HG02798 (cell line): ENCODE measurements around the gene ZNF649.
A peak's percentile ranks its signal among the peaks of the same experiment; 100 is the strongest.
"Not testable (repeated sequence)": the region's sequence is repeated elsewhere in the genome, so short reads cannot be mapped to it uniquely, and the experiment has no call there.

ENCODE experiments used
- ATAC-seq: cut with Tn5 transposase; IDR thresholded peaks from one replicate; pipeline ENCODE4 v1.9.1; 2021; ENCODE audit warnings: mild to moderate bottlenecking; ENCODE audit not compliant: unreplicated experiment, poor library complexity

Gene ZNF649

GRCh38 chr19:51904331-51905165 is at the start of gene ZNF649:
ZNF649 (minus strand) TSS chr19:51905017; CDS start chr19:51900107, 4,910 bp downstream.
- ATAC-seq: peak; percentile 90

- no peak for ATAC-seq
Measured at GRCh38 chr19:51948975-51949374, 44.2 kb upstream of the ZNF649 start.

DNA sequence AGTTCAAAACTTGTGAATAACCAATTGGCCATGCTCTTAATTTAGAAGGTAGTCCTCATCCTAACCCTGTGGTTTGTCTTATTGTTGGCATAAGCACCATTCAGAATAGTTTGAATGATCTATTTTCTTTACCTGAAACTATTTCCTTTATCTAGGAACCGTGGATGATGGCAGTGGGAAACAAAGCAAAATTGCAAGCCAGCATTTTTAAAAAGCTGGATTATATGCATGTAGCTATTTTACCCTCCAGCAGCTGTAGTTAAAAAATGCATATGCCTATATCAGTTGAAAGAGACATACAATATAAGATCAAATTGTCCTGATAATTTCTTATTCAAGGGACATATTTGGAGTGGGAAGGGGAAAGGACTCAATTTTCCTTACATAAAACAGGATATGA is 41.8 kb upstream of the ZNF649 start:
- ATAC-seq: no peak

DNA sequence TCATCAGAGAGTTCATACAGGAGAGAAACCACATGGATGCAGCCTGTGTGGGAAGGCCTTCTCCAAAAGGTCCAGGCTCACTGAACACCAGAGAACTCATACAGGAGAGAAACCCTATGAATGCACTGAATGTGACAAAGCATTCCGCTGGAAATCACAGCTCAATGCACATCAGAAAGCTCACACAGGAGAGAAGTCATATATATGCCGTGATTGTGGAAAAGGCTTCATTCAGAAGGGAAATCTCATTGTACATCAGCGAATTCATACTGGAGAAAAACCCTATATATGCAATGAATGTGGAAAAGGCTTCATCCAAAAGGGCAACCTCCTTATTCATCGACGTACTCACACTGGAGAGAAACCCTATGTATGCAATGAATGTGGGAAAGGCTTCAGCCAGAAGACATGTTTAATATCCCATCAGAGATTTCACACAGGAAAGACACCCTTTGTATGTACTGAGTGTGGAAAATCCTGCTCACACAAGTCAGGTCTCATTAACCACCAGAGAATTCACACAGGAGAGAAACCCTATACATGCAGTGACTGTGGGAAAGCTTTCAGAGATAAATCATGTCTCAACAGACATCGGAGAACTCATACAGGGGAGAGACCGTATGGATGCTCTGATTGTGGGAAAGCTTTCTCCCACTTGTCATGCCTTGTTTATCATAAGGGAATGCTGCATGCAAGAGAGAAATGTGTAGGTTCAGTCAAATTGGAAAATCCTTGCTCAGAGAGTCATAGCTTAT is 40.2 kb upstream of the ZNF649 start:
- ATAC-seq: no peak

- no peak for ATAC-seq
Measured at GRCh38 chr19:51938936-51939335, 34.1 kb upstream of the ZNF649 start.

- no peak for ATAC-seq
Measured at GRCh38 chr19:51931921-51932320, 27.1 kb upstream of the ZNF649 start.

- no peak for ATAC-seq
Measured at GRCh38 chr19:51927859-51928258, 23.0 kb upstream of the ZNF649 start.

DNA sequence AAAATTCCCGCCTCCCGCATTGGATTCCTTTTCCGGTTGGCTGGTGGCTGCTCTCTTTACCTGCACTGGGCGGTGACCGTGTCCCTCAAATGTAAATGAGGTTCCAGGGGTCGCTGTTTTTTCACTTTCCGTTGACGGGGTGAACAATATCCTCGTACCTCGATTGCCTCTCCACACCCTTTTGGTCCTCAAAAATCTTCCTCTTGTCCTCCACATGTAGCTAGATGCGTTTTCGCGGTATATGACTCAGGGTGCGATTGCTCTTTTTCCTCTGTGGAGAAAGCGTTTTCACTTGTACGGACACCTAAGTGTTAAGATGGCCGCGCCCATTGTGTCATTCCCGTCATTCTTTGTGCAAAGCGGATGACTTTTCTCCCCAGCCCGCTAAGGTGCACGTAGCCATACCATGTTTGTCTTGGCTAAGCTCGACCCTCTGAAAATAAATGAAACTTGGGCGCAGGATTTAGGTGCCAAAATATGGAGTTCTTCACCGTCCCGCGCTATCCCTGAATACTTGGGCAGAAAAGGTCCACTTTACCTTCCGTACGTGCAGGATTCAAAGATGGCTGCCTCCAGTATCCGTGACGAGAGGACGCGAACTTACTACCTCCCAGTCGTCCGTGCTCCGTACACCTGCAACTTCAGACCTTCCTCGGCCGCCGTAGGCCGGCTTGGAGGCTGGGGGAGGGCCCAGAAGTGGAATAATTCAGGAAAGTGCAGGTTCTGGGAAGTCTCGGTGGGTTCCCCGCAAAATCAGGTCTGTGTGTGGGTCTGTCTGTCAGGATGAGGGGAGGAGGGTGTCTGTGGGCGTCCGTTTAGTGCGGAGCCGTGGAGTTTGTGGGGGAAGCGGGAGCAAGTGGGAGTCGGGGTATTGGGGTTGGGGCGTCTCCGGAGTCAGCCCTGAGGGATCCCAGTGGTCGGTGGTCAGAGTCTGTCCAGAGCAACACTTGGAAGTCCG is 22.2 kb upstream of the ZNF649 start, which contains the start of gene ZNF613:
ZNF613 (plus strand) TSS at position 689 of the 958 bp plus-strand sequence. CDS start 8,749 bp downstream, outside the sequence.
- ATAC-seq: peak; percentile 89

DNA sequence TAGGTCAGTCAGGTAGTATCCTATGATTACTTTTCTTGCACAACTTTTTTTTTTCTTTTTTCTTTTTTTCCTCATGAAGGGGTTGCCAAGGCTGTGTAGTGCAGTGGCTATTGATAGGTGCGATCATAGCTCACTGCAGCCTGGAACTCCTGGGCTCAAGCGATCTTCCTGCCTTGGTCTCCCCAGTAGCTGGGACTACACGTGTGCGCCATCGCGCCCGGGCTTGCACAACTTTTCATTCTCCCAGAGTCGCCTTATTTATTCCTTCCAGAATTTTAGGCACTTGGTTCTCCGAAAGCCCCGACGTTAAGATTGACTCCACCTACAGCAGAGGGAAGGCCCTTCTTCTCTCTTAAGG is 21.6 kb upstream of the ZNF649 start:
- no peak for ATAC-seq

GRCh38 chr19:51921949-51922348 is 17.1 kb upstream of the ZNF649 start:
- no peak for ATAC-seq

- no peak for ATAC-seq
Measured at GRCh38 chr19:51919606-51920005, 14.8 kb upstream of the ZNF649 start.

GRCh38 chr19:51916167-51916566 is 11.3 kb upstream of the ZNF649 start:
- ATAC-seq: no peak

DNA sequence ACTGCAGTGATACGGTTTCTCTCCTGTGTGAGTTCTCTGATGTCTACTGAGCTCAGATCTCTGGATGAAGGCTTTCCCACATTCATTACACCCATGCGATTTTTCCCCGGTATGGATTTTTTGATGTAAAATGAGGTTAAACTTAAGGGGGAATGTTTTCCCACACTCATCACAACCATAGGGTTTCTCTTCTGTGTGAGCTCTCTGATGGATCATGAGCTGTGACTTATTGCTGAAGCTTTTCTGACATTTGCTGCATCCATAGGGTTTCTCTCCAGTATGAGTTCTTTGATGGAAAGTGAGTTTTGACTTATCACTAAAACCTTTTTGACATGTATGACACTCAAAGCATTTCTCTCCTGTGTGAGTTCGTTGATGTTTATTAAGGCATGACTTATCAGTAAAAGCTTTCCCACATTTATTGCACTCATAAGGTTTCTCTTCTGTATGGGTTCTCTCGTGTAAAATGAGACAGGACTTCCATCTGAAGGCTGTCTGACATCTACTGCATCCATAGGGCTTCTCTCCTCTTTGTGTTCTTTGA is 10.6 kb upstream of the ZNF649 start:
- ATAC-seq: no peak

DNA sequence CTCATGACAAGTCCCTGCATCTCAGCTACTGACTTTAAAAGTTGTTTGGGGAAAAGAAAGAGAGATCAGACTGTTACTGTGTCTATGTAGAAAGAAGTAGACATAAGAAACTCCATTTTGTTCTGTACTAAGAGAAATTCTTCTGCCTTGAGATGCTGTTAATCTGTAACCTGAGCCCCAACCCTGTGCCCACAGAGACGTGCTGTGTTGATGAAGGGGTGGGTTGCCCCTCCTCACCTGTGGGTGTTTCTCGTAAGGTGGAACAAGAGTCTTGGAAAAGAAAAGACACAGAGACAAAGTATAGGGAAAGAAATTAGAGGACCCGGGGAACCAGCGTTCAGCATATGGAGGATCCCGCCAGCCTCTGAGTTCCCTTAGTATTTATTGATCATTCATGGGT is 3.2 kb upstream of the ZNF649 start:
- not testable (repeated sequence) for ATAC-seq

DNA sequence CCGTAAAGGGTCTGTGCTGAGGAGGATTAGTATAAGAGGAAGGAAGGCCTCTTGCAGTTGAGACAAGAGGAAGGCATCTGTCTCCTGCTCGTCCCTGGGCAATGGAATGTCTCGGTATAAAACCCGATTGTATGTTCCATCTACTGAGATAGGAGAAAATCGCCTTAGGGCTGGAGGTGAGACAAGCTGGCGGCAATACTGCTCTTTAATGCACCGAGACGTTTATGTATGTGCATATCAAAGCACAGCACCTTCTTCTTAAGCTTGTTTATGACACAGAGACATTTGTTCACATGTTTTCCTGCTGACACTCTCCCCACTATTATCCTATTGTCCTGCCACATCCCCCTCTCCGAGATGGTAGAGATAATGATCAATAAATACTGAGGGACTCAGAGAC is 1.3 kb upstream of the ZNF649 start:
- ATAC-seq: not testable (repeated sequence)

DNA sequence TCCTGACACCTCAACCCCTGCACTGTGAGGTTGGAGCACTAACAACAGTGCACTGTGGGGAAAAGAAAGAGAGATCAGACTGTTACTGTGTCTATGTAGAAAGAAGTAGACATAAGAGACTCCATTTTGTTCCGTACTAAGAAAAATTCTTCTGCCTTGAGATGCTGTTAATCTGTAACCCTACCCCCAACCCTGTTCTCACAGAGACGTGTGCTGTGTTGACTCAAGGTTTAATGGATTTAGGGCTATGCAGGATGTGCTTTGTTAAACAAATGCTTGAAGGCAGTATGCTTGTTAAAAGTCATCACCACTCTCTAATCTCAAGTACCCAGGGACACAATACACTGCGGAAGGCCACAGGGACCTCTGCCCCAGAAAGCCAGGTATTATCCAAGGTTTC is 822 bp upstream of the ZNF649 start:
- ATAC-seq: not testable (repeated sequence)

DNA sequence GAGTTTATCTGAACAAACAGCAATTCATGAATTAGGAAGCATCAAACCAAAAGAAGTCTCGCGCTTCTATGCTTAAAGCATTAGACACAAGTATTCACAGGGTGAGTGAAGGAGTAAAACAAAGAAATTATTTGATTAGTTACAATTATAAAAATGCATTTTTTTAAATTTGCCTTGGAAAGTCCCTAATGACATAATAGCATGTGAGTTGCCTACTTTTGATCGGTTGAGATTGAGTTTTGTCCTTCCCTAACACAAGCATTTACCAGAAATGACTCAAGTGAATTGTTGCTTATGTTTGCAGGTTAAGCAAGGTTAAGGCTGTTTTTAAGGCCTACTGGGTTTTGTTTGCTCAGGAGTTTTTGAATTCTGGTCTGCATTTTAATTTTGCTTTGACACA is 389 bp upstream of the ZNF649 start:
- ATAC-seq: no peak

- ATAC-seq: no peak
Measured at GRCh38 chr19:51903192-51903591, 1.6 kb downstream of the ZNF649 start.

GRCh38 chr19:51901860-51902259 is 3.0 kb downstream of the ZNF649 start:
- ATAC-seq: no peak

GRCh38 chr19:51891193-51891747 is 13.5 kb downstream of the ZNF649 start:
- no peak for ATAC-seq
